Measurements from ENCODE around the gene ELOVL3. TPM values are rescaled to one million over a fixed set of nuclear protein-coding genes. Genes with fewer than 3 reads are reported as not detected.

ELOVL3 gene
- total RNA-seq, 1 experiment from 2014 or later, result not detected

- ChIA-PET CTCF (interaction anchor here (1.3 to 1.4 kb wide), 2 partner anchors 11 to 83 kb away, joined by 5 read pairs; no protein-coding TSS in a partner anchor), POLR2A (interaction anchor here (0.6 to 2.0 kb wide), 4 partner anchors 16 to 208 kb away, joined by 3 to 7 read pairs (median 3); no protein-coding TSS in a partner anchor)
- peaks cover 29% of the 10 kb centered on the region for H3K36me3 Mint-ChIP-seq (ENCODE audit: insufficient read depth, unreplicated experiment)
- no peak for TF ChIP-seq CTCF (IDR thresholded peaks at IDR 0.05; ENCODE audit: unreplicated experiment)
- no TSS peak for BruUV-seq (replicated peaks)
- no peak overlapping the region for H3K4me3 Mint-ChIP-seq (ENCODE audit: unreplicated experiment)
- H3K27ac Mint-ChIP-seq (ENCODE audit: low read depth, unreplicated experiment), result no peak overlapping the region
- DNase-seq (ENCODE audit: unreplicated experiment), result no peak
- no peaks in the 10 kb centered on the region for H3K27me3 Mint-ChIP-seq (ENCODE audit: insufficient read depth, unreplicated experiment)
- peaks cover 17% of the 10 kb centered on the region for H3K4me1 Mint-ChIP-seq (ENCODE audit: insufficient read depth, unreplicated experiment)
- intact Hi-C loops (cut with micrococcal nuclease), result no loop called here
- no peaks in the 10 kb centered on the region for H3K9me3 Mint-ChIP-seq (ENCODE audit: unreplicated experiment)
These were observed 42.3 kb downstream of the ELOVL3 start for GRCh38 chr10:102268375-102268888.

GRCh38 chr10:102269017-102269416 is 42.9 kb downstream of the ELOVL3 start:
- no TSS peak for BruUV-seq (replicated peaks)
- H3K27ac Mint-ChIP-seq (ENCODE audit: low read depth, unreplicated experiment), result no peak overlapping the region

GRCh38 chr10:102274062-102274461 is 48.0 kb downstream of the ELOVL3 start:
- ChIA-PET POLR2A (interaction anchor here (1.4 kb wide), 1 partner anchor 26 kb away, joined by 3 read pairs; no protein-coding TSS in a partner anchor), CTCF (no interaction called here)
- Mint-ChIP-seq H3K4me3 (ENCODE audit: unreplicated experiment) (no peak overlapping the region), H3K27ac (ENCODE audit: low read depth, unreplicated experiment) (no peak overlapping the region), H3K9me3 (ENCODE audit: unreplicated experiment) (no peaks in the 10 kb centered on the region), H3K36me3 (ENCODE audit: insufficient read depth, unreplicated experiment) (peaks cover 38% of the 10 kb centered on the region), H3K4me1 (ENCODE audit: insufficient read depth, unreplicated experiment) (peaks cover 4% of the 10 kb centered on the region), H3K27me3 (ENCODE audit: insufficient read depth, unreplicated experiment) (no peaks in the 10 kb centered on the region)
- DNase-seq (ENCODE audit: unreplicated experiment), result no peak
- TF ChIP-seq CTCF (IDR thresholded peaks at IDR 0.05; ENCODE audit: unreplicated experiment), result no peak
- BruUV-seq (replicated peaks), result no TSS peak
- intact Hi-C loops (cut with micrococcal nuclease), result no loop called here

More at GRCh38 chr10:102269017-102269416, 42.9 kb downstream of the ELOVL3 start:
- peaks cover 17% of the 10 kb centered on the region for H3K4me1 Mint-ChIP-seq (ENCODE audit: insufficient read depth, unreplicated experiment)
- H3K4me3 Mint-ChIP-seq (ENCODE audit: unreplicated experiment), result no peak overlapping the region
- no peaks in the 10 kb centered on the region for H3K27me3 Mint-ChIP-seq (ENCODE audit: insufficient read depth, unreplicated experiment)
- intact Hi-C loops (cut with micrococcal nuclease), result no loop called here
- H3K36me3 Mint-ChIP-seq (ENCODE audit: insufficient read depth, unreplicated experiment), result peaks cover 29% of the 10 kb centered on the region
- no peak for TF ChIP-seq CTCF (IDR thresholded peaks at IDR 0.05; ENCODE audit: unreplicated experiment)
- CTCF ChIA-PET, result interaction anchor here (0.6 to 1.3 kb wide), 2 partner anchors 10 to 40 kb away, joined by 3 to 5 read pairs; no protein-coding TSS in a partner anchor
- POLR2A ChIA-PET, result interaction anchor here (1.4 kb wide), 1 partner anchor 54 kb away, joined by 3 read pairs; no protein-coding TSS in a partner anchor
- H3K9me3 Mint-ChIP-seq (ENCODE audit: unreplicated experiment), result no peaks in the 10 kb centered on the region
- DNase-seq (ENCODE audit: unreplicated experiment), result no peak

- BruUV-seq (replicated peaks), result no TSS peak
- no peaks in the 10 kb centered on the region for H3K9me3 Mint-ChIP-seq (ENCODE audit: unreplicated experiment)
- peaks cover 7% of the 10 kb centered on the region for H3K4me1 Mint-ChIP-seq (ENCODE audit: insufficient read depth, unreplicated experiment)
- H3K36me3 Mint-ChIP-seq (ENCODE audit: insufficient read depth, unreplicated experiment), result peaks cover 37% of the 10 kb centered on the region
- H3K27ac Mint-ChIP-seq (ENCODE audit: low read depth, unreplicated experiment), result no peak overlapping the region
- CTCF ChIA-PET, result interaction anchor here (0.6 to 1.2 kb wide), 2 partner anchors 75 to 107 kb away, joined by 3 read pairs; no protein-coding TSS in a partner anchor
- intact Hi-C loops (cut with micrococcal nuclease), result no loop called here
- DNase-seq (ENCODE audit: unreplicated experiment), result no peak
- no peak for TF ChIP-seq CTCF (IDR thresholded peaks at IDR 0.05; ENCODE audit: unreplicated experiment)
- H3K27me3 Mint-ChIP-seq (ENCODE audit: insufficient read depth, unreplicated experiment), result no peaks in the 10 kb centered on the region
- H3K4me3 Mint-ChIP-seq (ENCODE audit: unreplicated experiment), result no peak overlapping the region
- POLR2A ChIA-PET, result interaction anchor here (0.5 kb wide), 1 partner anchor 24 kb away, joined by 4 read pairs; no protein-coding TSS in a partner anchor
These were observed 49.2 kb downstream of the ELOVL3 start for GRCh38 chr10:102275343-102275742.

Measured in MCF 10A (cell line).